ENCODE results near the gene TMEM175.

The TMEM175 gene

DNA sequence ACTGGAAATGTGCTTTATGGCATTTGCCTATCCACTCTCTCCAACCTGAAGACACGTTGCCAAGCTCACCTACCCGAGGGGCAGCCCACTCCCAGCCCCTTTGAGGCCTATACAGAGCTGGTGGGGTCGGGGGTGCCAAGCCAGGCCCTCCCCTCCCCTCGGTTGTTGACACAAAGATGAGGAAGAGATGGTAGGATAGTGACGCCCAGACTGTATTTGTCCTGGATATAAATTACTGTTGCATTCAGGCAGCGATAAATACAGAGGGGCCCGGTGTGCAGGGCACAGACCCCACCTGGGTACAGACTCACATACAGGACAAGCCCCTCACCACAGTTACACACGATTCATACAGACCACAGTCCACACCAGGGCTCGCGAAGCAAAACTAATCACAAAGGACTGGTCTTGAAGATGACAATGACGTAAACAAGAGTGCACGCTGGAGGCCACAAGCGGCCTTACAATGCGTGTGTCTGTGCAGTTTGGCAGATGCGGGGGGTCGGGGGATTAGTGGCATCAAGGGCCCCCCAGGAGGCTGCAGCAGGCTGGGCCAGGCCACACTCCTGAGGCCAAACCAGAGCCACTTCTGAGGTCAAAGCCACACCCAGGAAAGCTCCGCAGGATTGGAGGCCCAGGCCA lies 26.6 kb downstream of the TMEM175 start:
- DNase-seq (ENCODE audit: low read depth in 2 of 2), result no peak

DNA sequence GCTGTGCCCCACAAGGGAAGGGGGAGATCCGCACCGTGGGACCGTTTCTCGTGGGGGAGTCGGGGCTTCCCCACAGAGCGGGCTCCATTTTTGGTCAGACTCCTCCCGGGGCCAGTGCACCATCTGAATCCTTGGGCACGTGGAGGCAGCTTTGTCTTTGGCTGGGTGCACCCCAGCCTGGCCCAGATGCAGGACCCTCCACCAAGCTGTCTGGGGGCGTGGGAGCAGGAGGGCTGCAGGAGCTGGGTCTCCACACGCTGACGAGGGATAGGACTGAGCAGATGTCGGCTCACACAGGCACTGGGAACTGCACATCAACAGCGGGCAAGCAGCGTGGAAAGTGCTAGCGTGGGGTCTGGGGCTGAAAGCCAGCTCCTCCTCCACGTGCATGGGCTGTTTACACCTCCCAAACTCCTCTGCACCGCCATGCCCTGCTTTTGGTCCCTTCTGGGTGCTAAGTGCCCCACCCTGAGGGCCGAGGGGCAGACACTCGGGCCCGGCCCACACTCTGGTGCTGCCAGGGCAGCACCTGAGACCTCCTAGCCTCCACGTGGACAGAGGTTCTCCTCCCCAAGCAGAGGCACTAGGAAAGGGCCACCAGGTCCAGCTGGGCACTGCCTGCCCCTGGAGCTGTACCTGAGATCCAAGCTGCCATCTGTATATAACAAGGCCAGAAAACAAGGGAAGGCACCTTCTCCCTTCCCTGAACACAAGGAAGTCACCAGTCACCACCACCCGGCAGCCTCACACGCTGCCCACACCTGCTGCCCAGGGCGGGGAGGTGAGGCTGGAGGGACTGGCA lies 27.3 kb downstream of the TMEM175 start:
- no peak for DNase-seq (ENCODE audit: low read depth in 2 of 2)

DNA sequence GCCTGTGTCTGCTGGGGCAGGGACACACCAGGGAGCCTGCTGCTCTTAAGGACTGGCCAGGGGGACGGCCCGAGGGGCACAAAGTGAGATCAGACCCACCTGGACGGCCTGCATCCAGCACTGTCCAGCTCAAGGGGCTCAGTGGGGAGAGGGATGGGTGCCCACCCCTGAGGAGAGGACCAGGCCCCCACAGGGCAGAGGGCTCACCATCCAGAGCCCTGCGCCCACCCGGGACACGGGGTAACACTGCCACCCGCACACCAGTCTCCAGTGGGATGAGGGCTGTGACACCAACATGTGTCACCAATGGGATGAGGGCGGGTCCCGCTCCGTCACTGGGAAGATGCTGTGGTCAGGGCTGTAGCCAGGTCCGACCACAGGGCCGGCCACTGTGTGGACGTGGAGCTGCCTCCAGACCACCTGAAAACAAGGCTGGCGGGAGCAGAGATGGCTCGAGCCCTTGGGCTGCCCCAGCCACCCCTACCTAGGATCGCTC lies 27.9 kb downstream of the TMEM175 start:
- DNase-seq (ENCODE audit: low read depth in 2 of 2), result no peak

DNA sequence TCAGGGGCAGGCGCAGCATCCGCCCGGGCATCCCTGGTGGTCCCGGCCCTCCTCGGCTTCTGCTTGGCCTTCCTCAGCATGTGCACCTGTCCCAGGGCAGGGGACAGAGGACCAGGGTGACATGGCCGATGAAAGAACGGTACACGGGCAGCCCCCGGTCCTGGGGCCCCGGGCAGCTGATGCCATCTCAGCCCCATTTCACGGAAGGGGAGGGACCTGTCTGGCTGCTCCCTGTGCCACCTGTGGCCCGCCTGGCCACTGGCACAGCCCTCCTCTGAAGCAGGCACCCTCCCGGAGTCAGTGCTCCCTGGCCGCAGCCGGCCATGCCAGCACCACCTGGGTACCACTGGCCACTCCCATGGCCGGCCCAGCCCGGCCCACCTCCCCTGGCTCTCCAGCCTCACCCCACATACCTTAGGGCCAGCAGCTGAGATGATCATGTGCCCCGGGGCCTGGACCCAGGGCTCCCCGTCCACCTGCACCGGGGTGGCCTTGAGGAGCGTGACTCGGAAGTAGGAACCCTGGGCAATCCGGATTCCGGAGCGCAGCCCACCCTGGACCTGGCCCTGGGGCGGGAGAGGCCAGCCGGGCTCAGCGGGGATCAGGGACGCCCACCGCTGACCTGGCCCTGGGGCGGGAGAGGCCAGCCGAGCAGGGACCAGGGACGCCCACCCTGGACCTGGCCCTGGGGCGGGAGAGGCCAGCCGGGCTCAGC lies 28.5 kb downstream of the TMEM175 start:
- DNase-seq (ENCODE audit: low read depth in 2 of 2), result no peak

DNA sequence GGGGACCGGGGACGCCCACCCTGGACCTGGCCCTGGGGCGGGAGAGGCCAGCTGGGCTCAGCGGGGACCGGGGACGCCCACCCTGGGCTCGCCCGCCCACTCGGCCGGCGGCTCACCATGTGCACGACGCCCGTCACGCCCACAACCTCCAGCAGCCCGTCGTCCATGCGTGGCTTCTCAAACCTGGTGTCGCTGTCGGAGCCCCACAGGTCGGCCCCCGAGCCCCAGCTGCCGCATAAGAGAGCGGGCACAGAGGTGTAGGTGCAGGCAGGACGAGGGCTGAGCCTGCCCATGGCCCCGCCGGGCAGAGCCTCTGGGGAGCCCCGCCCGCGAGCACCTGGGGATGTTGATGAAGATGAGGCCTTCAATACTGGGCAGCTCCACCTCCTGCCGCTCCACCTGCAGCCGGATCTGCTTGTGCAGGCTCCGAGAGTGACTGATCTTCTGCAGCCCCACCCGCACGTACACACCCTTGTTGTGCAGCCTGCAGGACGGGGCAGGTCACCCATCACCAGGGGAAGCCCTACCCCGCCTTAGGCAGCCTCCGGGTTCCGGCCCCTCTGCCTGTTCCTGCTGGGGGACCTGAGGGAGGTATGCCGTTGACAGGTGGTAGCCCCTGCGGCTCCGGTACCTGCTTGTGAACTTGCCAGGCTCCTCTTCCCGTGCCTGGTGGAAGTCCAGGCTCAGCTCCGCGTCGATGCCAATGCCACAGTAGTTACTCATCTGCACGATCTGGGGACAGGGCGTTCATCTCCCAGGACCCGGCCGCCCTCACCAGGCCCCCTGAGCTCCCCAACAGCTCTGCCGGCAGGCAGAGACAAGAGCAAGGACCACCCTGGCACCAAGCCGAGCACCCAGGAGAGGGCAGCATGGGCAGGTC lies 29.3 kb downstream of the TMEM175 start:
- DNase-seq (ENCODE audit: low read depth in 2 of 2), result no peak

DNA sequence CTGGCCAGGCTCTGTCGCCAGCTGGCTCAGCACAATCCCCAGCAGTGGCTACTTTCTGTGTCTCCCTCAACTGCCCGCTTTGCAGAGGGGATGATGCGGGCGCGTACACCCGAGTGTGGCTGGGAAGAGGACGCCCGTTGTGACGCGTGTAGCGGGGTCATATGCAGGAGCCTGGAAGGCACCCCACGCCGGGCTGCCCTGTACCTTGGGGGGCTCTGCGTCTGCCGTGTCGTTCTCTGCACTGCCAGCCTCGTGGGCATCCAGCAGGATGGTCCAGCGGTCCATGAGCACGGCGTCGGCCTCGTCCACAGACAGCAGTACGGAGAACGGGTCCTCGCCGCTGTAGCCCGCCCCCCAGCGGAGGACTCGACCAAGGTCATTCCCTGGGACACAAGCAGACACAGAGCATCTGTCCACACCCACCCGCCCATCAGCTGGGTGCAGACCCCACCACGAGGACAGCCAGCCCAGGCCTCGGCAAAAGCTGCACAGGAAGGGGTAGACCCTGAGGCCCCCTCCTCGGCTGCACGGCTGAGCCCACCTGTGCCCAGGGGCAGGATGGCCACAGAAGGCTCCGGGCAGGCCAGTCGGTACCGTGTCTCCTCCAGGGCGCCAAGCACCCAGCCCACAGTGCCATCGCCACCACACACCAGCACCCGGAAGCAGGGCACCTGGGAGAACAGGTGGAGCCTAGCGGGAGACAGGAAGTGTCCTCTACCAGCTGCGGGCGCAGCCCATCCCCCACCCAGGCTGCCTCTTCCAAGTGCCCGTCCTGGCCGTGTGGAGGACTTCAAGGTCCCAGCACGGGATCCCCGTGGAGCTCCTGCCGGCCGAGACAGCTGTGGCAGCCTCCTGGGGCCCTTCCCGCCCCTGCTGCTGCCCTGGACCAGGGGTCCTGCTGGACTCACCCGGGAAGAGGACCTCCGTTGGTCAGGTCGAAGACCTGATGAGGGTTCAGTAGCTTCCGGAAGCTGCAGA lies 30.3 kb downstream of the TMEM175 start:
- DNase-seq (ENCODE audit: low read depth in 2 of 2), result no peak

DNA sequence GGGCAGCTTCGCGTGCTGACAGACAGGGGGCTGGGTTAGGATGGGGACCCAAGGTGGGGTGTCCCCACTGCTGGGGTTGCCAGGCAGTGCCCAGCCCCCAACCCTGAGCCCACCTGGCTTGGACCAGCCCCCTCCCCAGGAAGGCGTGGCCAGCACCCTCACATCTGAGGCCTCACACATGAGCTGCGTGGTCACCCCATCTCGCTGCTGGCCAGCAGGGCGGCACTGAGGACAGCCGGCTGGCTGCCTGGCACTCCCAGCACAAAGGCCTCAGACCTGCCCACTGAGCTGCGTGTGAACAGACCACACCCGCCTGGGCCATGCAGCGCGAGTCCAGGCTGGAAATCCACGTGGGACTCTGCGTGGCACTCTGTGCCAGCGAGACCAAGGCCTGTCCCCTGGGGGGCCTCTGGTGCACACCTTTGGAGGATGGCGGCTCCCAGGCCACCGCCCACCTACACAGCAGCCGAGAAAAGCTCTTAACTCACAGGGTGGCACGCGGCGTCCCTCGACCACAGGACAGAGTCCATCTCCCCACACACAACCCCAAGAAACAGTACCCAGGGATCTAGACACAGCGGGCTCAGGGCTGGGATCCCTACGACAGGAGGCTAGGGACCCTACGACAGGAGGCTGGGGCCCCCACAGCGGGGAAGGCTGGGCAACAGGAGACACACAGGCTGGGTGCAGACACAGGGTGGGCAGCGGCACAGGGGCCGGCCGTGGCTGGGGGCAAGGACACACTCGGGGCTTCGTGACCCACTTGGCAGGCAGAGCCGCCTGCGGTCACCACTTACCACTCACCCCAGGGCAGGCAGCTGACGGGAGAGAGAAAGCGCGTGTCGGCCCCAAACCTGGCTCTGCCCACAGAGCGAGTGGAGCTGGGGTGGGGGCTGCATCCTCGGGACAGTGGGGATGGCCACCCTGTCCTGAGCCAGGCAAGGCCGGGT lies 31.3 kb downstream of the TMEM175 start:
- no peak for DNase-seq (ENCODE audit: low read depth in 2 of 2)

DNA sequence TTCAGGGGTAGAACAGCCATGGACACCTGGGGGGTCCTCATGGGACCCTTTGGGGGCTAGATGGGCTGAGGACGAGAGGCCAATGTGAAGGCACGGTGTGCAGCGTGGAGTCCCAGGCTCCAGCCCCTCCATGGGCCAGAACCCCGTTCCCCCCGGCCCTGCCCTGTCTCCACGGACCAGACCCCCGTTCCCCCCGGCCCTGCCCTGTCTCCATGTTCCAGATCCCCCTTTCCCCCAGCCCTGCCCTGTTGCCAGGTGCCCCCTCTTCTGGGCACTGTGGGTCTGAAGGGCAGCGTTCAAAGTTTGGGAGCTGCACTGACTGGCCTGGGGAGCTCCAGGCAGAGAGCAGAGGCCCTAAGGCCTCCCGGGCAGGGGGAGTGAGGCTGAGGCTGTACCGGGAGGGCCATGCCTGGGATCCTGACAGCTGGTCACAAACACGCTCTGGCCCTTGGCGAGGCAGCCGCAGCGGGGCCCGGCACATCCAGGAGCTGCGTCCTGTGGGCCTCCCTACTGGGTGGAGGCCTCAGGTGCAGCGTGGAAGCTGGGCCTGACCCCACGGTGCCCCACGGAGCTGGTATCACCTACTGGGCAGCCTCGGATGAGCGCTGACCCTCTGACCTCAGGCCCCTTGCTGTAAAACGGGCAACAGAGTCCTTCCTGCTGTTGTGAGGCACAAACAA lies 32.2 kb downstream of the TMEM175 start:
- DNase-seq (ENCODE audit: low read depth in 2 of 2), result no peak

DNA sequence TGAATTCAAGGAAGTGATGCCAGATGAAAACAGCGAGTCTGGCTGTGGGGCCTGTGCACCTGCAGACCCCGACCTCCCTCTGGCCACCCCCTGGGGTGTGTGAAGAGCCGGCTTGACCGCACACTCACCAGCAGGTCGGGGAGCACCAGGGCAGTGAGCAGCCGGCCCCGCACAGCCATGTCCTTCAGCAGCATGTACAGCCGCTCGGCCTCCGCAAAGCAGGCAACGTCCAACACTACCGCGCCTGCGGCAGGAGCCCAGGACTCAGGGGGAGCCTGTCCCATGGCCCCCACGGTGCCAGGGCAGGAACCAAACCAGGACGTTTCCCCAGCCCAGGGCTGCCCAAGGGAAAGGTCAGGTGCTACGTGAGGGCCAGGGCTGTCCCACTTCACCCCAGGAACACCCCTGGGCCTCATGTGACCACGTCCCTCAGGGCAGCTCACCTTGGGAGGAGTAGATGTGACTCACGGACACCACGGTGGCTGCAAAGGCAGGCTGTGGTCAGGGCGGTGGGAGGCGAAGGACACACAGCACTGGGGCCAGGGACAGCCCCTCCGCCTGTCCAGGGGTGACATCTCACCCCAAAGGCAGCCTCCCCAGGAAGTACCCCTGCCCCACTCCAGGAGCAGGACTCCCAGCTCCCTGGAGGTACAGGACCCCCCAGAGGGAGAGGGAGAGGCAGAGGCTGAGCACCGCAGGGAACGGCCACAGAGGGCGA lies 32.9 kb downstream of the TMEM175 start:
- DNase-seq (ENCODE audit: low read depth in 2 of 2), result no peak

DNA sequence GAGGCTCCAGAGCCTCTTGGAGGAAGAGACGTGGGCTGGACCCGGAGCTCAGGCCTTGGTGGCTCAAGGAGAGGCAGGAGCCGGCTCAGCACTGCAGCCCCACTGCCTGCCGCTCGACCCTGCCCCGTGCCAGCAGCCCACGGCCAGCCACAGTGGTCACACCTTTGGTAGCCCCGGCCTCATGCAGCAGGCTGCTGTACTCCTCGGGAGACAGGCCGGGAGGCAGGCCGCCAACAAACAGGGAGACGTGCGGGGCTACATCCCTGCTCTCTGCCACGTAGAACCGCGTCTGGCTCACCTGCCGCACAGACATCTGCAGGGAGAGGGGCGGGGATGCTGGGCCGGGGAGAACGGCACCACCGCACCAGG lies 33.5 kb downstream of the TMEM175 start:
- no peak for DNase-seq (ENCODE audit: low read depth in 2 of 2)

DNA sequence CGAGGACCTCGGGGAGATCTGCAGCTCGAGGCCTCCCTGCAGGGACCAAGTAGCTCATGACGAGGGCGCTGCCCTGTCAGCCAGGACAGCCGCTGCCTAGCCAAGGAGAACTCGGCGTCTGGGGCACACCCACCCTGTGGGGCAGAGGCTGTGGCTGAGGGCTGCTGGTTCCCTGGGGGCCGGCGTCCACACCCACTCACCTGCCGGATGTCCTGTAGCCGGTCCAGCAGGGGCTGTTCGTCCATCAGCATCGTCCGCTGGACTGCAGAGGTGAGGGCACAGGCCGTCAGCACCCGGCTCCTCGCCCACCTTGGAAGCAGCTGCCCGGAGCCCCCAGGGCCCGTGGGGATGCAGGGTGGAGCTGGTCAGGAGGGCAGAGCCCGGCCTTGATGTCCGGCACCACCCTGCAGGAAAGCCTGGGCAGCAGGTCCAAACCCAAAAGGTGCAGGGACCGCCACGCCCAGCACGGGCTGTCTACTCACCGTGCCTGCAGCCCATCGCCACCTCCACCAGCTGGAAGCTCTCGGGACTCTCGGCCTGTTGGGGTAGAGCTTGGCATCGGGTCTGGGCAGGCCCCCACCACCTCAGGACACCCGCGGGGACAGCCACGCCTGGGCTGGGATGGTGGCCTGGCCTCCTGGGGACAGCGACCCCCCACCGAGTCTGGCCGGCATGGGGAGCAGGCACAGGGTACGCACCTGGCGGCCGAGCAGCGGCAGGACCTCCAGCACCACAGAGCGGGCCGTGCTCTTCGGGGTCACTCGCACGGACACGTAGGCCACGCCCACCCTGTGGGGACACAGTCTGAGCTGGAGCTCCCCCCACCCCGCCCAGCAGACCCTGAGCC lies 34.2 kb downstream of the TMEM175 start:
- no peak for DNase-seq (ENCODE audit: low read depth in 2 of 2)

DNA sequence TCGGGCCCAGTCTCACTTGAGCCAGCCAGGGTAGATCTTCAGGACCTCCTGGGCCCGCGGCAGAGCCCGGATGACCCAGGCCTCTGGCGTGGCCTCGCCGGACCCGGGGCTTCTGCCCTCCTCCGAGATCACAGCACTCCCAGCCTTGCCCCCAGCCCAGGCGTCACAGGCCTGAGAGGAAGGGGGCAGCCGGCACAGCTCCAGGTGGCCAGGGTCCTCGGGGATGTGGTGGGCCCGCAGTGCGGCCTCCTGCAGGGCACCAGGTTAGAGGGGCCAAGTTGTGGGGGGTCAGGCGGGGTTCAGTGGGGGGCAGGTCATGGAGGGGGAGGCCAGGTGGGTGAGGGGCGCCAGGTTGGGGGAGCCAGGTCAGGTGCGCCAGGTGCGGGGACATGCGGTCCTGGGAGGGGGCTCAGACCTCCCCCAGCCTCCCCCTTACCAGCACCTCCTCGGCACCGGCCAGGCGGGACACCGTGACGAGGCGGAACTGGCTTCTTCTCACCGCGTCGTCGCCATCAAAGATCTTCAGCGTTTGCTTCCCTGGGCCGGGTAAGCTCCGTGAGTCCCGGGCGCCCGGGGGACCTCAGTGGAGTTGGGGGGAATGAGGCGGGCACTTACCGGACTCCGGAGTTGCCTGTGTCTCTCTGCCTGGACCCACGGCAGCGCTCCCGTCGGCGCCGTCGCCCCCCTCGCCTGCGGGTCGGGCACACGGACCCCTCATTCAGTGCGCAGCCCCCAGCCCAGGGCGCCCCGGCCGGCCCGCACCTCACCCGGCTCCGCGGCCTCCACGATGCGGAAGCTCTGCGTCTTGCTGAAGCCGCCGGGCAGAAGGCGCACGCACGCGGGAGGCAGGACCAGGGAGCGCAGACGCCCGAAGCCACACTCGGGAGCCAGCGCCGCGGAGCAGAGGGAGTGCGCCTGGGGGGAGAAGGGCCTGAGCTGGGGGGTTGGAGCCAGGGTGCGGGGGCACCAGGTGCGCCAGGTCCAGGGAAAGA lies 35.1 kb downstream of the TMEM175 start:
- DNase-seq (ENCODE audit: low read depth in 2 of 2), result no peak

DNA sequence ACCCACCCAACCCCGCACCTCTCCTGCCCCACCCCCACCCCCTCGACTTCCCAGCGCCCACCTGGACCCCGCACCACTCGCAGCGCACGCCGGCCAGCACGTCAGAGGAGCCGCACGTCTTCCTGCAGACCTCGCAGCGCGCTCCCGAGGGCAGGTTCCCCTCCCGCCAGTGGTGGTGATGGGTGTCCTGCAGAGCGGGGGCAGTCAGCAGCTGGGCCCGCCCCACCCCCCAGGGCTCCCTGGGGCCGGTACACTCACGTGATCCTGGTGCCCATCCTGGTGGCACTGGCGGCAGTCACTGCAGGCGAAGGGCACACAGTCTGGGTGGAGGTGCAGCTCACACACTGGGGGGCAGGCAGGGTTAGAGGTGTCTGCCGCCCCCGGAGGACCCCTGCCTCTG lies 36.0 kb downstream of the TMEM175 start:
- no peak for DNase-seq (ENCODE audit: low read depth in 2 of 2)

DNA sequence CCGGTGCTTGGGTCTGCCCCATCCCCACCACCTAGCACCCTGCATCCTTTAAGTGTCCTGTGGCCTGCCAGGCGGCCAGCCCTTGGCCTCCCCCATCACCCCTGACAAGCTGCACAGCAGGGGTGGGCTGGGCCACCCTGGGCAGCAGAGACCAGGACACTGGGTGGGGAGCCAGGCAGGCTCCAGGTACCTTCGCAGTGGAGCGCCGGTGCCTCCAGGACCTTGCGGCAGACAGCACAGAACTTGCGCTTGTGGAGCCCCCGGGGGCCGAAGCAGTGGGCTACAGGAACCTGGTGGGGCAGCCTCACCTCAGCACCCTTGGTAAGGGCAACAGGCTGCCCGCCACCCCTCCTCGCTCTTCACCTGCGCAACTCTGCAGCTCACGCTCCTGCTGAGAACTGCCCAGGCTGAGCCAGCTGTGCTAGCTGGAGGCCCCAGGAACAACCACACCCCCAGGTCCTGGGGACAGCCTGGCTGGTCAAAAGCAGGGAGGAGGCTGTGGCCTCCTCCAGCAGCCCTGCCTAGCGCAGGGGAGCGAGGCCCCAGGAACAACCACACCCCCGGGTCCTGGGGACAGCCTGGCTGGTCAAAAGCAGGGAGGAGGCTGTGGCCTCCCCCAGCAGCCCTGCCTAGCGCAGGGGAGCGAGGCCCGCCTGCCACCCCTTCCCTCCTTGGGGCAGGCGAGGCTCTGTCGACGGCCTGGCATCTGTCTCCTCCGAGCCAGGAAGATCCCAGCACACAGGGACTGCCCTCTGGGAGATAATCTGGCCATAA lies 36.5 kb downstream of the TMEM175 start:
- DNase-seq (ENCODE audit: low read depth in 2 of 2), result no peak

DNA sequence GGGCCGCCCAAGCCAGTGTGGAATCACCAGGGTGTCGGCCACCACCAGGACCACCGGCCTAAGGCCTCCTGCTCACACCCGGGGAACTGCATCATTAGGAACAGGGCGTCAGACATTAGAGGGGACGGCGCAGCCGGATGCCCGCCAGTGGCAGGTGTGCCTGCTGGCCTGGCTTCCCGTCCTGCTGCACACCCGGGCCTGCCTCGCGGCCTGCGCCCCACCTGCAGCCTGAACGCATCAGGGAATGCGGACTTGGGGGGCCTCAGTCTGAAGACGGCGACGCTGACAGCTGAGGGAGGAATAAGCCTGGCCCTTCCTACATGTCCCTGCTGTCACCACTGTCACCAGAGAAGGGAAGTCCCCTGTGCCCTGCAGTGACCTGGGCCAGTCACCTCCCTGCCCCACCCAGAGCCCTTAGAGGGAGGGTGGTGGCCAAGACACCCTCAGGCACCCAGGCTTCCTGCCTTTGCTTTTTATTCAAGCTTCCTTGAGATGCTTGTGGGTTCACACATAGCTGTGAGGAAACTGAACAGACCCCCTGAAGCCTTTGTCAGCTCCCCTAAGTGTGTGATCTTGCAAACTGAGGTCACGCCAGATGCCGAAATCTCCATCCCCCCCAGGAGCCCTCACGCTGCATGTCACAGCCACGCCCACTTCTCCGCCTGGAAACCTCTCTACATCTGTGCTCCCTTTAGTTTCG lies 37.9 kb downstream of the TMEM175 start:
- DNase-seq (ENCODE audit: low read depth in 2 of 2), result no peak

Data from fibroblast of skin of left biceps (primary cell).